GM12878 (cell line): ENCODE measurements around the gene LYZL1. TPM values are rescaled to one million over a fixed set of nuclear protein-coding genes. Genes with fewer than 3 reads are reported as not detected.

ENCODE experiments used
- ATAC-seq: fragments of 200-7000 bp; cut with Tn5 transposase; 3 replicates; pipeline ENCODE4 v1.9.1; 2020; ENCODE audit warnings: mild to moderate bottlenecking, moderate library complexity
- BruUV-seq: library from RNA; stranded (reverse); fragments of 400-500 nt; replicated peaks from 2 replicates; lab custom pipeline; 2021; lab: Mats Ljungman, UMichigan
- CTCF ChIA-PET: fragments of 300-600 bp; sonication (Branson Sonifier 250); formaldehyde crosslinking; extraction: SDS; loops from one replicate; lab custom pipeline; 2021; ENCODE audit warnings: inconsistent platforms; lab: Yijun Ruan, JAX
- POLR2A ChIA-PET: fragments of 350-600 bp; formaldehyde crosslinking; extraction: SDS; loops from one replicate; lab custom pipeline; 2021; ENCODE audit warnings: inconsistent platforms; lab: Charles Lee
- RAD21 ChIA-PET: fragments of 300-600 bp; sonication (Branson Sonifier 250); formaldehyde crosslinking; loops from one replicate; lab custom pipeline; 2023; ENCODE audit warnings: antibody characterized with exemption; ENCODE audit not compliant: unreplicated experiment; lab: Charles Lee
- SMC1A ChIA-PET: fragments of 300-600 bp; sonication (Branson Sonifier 250); formaldehyde crosslinking; loops from one replicate; lab custom pipeline; 2023; ENCODE audit not compliant: unreplicated experiment, uncharacterized antibody; lab: Charles Lee
- DNase-seq: peaks from one replicate; pipeline ENCODE4 v3.0.0-alpha.2; 2011; ENCODE audit warnings: low read depth, low spot score
- FAIRE-seq: peaks from 3 replicates; lab custom pipeline; 2011; peaks lifted over from hg19 to GRCh38; lab: Jason Lieb, UNC
- H2AFZ ChIP-seq: 2 replicates; pipeline ENCODE4 v1.6.0; 2011; ENCODE audit warnings: low read depth, low read length, control low read depth; ENCODE audit not compliant: control insufficient read depth
- H3K27ac ChIP-seq: 2 replicates; pipeline ENCODE4 v1.5.1; 2011; ENCODE audit warnings: control low read depth; ENCODE audit not compliant: control insufficient read depth, insufficient read depth
- H3K27me3 ChIP-seq, 2 experiments: replicated peaks in 1 of 2; 2 replicates each; pipeline versions ENCODE4 v1.6.0 to v1.6.1; 2011; ENCODE audit warnings: low read length in 1 of 2; ENCODE audit not compliant: control insufficient read depth in 2 of 2, insufficient read depth in 2 of 2
- H3K36me3 ChIP-seq, 2 experiments: 2 replicates each; pipeline ENCODE4 v1.5.1; 2011; ENCODE audit warnings: low read length in 1 of 2; ENCODE audit not compliant: control insufficient read depth in 2 of 2, insufficient read depth in 2 of 2
- H3K4me1 ChIP-seq: 2 replicates; pipeline ENCODE4 v1.6.1; 2011; ENCODE audit warnings: mild to moderate bottlenecking, low read length, moderate library complexity, mixed read lengths; ENCODE audit not compliant: control insufficient read depth, insufficient read depth
- H3K4me2 ChIP-seq: 2 replicates; pipeline ENCODE4 v1.6.0; 2011; ENCODE audit warnings: control low read depth; ENCODE audit not compliant: control insufficient read depth, insufficient read depth
- H3K4me3 ChIP-seq: fragments of 200-600 bp; sonication (generic); 2 replicates; pipeline ENCODE4 v1.5.1; 2016
- H3K79me2 ChIP-seq: 2 replicates; pipeline ENCODE4 v1.6.0; 2011; ENCODE audit warnings: low read length; ENCODE audit not compliant: control insufficient read depth, insufficient read depth
- H3K9ac ChIP-seq: 2 replicates; pipeline ENCODE4 v1.8.0; 2011; ENCODE audit warnings: low read length, control low read depth, mixed read lengths; ENCODE audit not compliant: control insufficient read depth, insufficient read depth
- H3K9me3 ChIP-seq: replicated peaks from 3 replicates; pipeline ENCODE4 v1.5.1; 2011; ENCODE audit warnings: mild to moderate bottlenecking, low read length; ENCODE audit not compliant: control insufficient read depth, insufficient read depth
- H4K20me1 ChIP-seq: 2 replicates; pipeline ENCODE4 v1.6.0; 2011; ENCODE audit not compliant: control insufficient read depth, insufficient read depth
- ASH2L ChIP-seq: fragments of 300-600, 200-600 bp; sonication (generic); IDR thresholded peaks from 2 replicates; pipeline ENCODE4 v1.6.1; 2017; ENCODE audit warnings: low read depth, mild to moderate bottlenecking, borderline replicate concordance
- CREM ChIP-seq: IDR thresholded peaks from 2 replicates; pipeline ENCODE4 v1.6.1; 2014; ENCODE audit warnings: antibody characterized with exemption, low read depth
- HDAC2 ChIP-seq: fragments of 200-600 bp; sonication (generic); IDR thresholded peaks from 2 replicates; pipeline ENCODE4 v1.6.1; 2017
- IRF4 ChIP-seq: IDR thresholded peaks from 2 replicates; pipeline ENCODE4 v1.6.1; 2011; ENCODE audit warnings: low read depth, low read length
- MTA2 ChIP-seq: fragments of 450-650 bp; IDR thresholded peaks from 2 replicates; pipeline ENCODE4 v1.6.1; 2016; ENCODE audit warnings: low read depth, mild to moderate bottlenecking, moderate library complexity
- NRF1 ChIP-seq: conservative IDR thresholded peaks from 2 replicates; pipeline ENCODE4 v1.6.1; 2011; ENCODE audit warnings: mild to moderate bottlenecking, low read depth, low read length, improper control_type of control experiment
- RCOR1 ChIP-seq: conservative IDR thresholded peaks from 2 replicates; pipeline ENCODE4 v1.6.1; 2012; ENCODE audit warnings: low read depth, low read length, improper control_type of control experiment
- SIN3A ChIP-seq: IDR thresholded peaks from 2 replicates; pipeline ENCODE4 v1.6.1; 2012; ENCODE audit warnings: low read depth, low read length, improper control_type of control experiment
- SUPT20H ChIP-seq: IDR thresholded peaks from 2 replicates; pipeline ENCODE4 v1.6.1; 2011; ENCODE audit warnings: low read depth, mild to moderate bottlenecking, low read length, moderate library complexity, borderline replicate concordance; ENCODE audit not compliant: control insufficient read depth
- TAF1 ChIP-seq: IDR thresholded peaks from 2 replicates; pipeline ENCODE4 v1.6.1; 2011; ENCODE audit warnings: mild to moderate bottlenecking, low read depth, low read length, borderline replicate concordance
- WGBS: methylation state at CpG from one replicate; pipeline ENCODE4 v1.1.6; 2016; ENCODE audit warnings: low lambda C conversion rate; ENCODE audit not compliant: insufficient replicate concordance, insufficient coverage; ENCODE audit errors: missing lambda C conversion rate; 5-methylcytosine and 5-hydroxymethylcytosine counted together
- in situ Hi-C: fragments of 300-500 bp; cut with MboI; formaldehyde crosslinking; loops from 9 replicates; pipeline ENCODE4 v1.14.3; 2018; ENCODE audit warnings: mixed read lengths
- intact Hi-C: fragments of 100-400 bp; cut with micrococcal nuclease; formaldehyde crosslinking; loops from one replicate; pipeline ENCODE4 v1.14.2; 2022; ENCODE audit not compliant: unreplicated experiment
- polyA plus RNA-seq, 11 experiments: library from polyadenylated mRNA; depleted of rRNA in 4 of 11; unstranded in 6 of 11; stranded (reverse) in 5 of 11; fragments of >200 nt; fragmentation: Nextera tagmentation in 4 of 11; fragmentation: Illumina TruSeq in 1 of 11; extraction: Ambion mirVana in 4 of 11; extraction: Trizol in 1 of 11; gene quantifications; 1 replicate in 1 of 11; 2 replicates in 10 of 11; pipeline versions ENCODE4 v1.2.1 to v1.2.3, GENCODE V29; 2011 to 2016; ENCODE audit warnings: inconsistent platforms in 2 of 11, missing spikeins in 2 of 11, low read depth in 1 of 11
- total RNA-seq, 4 experiments: library from RNA; depleted of rRNA in 3 of 4; stranded (reverse); fragments of >200 nt in 3 of 4; fragmentation: Illumina TruSeq in 1 of 4; extraction: Trizol in 1 of 4; gene quantifications; 2 replicates each; pipeline versions ENCODE4 v1.2.1 to v1.2.3, GENCODE V29; 2013 to 2021
- TF ChIP-seq, protein P1 (sequence below): fragments of 150-350 bp; IDR thresholded peaks from 2 replicates; pipeline ENCODE4 v1.6.1; 2014; ENCODE audit warnings: mild to moderate bottlenecking, low read depth, low read length
- TF ChIP-seq, protein P2 (sequence below): fragments of 450-650 bp; IDR thresholded peaks from 2 replicates; pipeline ENCODE4 v1.6.1; 2017; ENCODE audit warnings: low read depth, mild to moderate bottlenecking, moderate library complexity

The LYZL1 gene
- total and polyA plus RNA-seq, 10 of the 15 experiments (the other 5 are each of a cell fraction or from before 2014, with no cell fraction given) = not detected

DNA sequence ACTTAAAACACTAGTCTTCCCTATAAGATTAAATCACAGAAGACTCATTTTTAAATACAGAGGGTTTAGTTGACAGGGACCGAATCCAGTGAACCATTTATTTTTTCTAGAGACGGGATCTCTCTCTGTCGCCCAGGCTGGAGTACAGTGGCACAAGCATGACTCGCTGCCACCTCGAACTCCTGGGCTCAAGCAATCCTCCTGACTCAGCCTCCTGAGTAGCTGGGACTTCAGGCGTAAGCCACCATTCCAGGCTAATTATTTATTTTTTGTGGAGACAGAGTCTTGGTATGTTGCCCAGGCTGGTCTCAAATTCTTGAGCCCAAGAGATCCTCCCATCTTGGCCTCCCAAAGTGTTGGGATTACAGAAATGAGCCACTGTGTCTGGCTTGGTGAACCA lies 20.9 kb upstream of the LYZL1 start:
- Histone ChIP-seq H3K4me2 (no peak overlapping the region), H3K4me3 (no peak overlapping the region), H3K4me1 (no peaks in the 10 kb centered on the region), H3K36me3 (no peaks in the 10 kb centered on the region), H3K9me3 (no peaks in the 10 kb centered on the region), H3K79me2 (no peaks in the 10 kb centered on the region), H3K9ac (no peak overlapping the region), H3K27me3 (no peaks in the 10 kb centered on the region), H3K27ac (no peak overlapping the region), H4K20me1 (no peaks in the 10 kb centered on the region), H2AFZ (no peak overlapping the region)
- ChIA-PET CTCF (no interaction called here), RAD21 (no interaction called here), SMC1A (no interaction called here), POLR2A (no interaction called here)
- FAIRE-seq (no peak), ATAC-seq (no peak), DNase-seq (no peak)
- no TSS peak for BruUV-seq
- intact Hi-C loops = no loop called here
- in situ Hi-C loops = no loop called here
- TF ChIP-seq RCOR1 (no peak), NRF1 (no peak), SUPT20H (no peak), HDAC2 (no peak), TAF1 (no peak), CREM (no peak), IRF4 (no peak), MTA2 (no peak), SIN3A (no peak), ASH2L (no peak)
- TF ChIP-seq, protein P1, sequence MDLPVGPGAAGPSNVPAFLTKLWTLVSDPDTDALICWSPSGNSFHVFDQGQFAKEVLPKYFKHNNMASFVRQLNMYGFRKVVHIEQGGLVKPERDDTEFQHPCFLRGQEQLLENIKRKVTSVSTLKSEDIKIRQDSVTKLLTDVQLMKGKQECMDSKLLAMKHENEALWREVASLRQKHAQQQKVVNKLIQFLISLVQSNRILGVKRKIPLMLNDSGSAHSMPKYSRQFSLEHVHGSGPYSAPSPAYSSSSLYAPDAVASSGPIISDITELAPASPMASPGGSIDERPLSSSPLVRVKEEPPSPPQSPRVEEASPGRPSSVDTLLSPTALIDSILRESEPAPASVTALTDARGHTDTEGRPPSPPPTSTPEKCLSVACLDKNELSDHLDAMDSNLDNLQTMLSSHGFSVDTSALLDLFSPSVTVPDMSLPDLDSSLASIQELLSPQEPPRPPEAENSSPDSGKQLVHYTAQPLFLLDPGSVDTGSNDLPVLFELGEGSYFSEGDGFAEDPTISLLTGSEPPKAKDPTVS = no peak
- TF ChIP-seq, protein P2, sequence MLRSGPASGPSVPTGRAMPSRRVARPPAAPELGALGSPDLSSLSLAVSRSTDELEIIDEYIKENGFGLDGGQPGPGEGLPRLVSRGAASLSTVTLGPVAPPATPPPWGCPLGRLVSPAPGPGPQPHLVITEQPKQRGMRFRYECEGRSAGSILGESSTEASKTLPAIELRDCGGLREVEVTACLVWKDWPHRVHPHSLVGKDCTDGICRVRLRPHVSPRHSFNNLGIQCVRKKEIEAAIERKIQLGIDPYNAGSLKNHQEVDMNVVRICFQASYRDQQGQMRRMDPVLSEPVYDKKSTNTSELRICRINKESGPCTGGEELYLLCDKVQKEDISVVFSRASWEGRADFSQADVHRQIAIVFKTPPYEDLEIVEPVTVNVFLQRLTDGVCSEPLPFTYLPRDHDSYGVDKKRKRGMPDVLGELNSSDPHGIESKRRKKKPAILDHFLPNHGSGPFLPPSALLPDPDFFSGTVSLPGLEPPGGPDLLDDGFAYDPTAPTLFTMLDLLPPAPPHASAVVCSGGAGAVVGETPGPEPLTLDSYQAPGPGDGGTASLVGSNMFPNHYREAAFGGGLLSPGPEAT = no peak
- WGBS = 60% methylated on average over 6 of the region's 6 CpGs
